Testis (tissue), 3 donors: ENCODE measurements around the gene XYLT1. TPM values are rescaled to one million over a fixed set of nuclear protein-coding genes. Genes with fewer than 3 reads are reported as not detected.

ENCODE experiments used
- DNase-seq: peaks from one replicate; pipeline ENCODE4 v3.0.0-alpha.2; 2019
- H3K27ac ChIP-seq, 2 donors: fragments of 200-600 bp; sonication (generic); one replicate each; pipeline ENCODE4 v1.5.1; 2019
- H3K27me3 ChIP-seq: fragments of 200-600 bp; sonication (generic); one replicate; pipeline ENCODE4 v1.5.1; 2019
- H3K36me3 ChIP-seq: fragments of 200-600 bp; sonication (generic); one replicate; pipeline ENCODE4 v1.5.1; 2017; ENCODE audit warnings: low read depth; ENCODE audit errors: missing control alignments
- H3K4me1 ChIP-seq: fragments of 200-600 bp; sonication (generic); one replicate; pipeline ENCODE4 v1.5.1; 2019
- H3K4me3 ChIP-seq, 2 donors: fragments of 200-600 bp; sonication (generic); one replicate each; pipeline ENCODE4 v1.5.1; 2017 to 2019
- H3K9me3 ChIP-seq: fragments of 200-600 bp; sonication (generic); one replicate; pipeline ENCODE4 v1.5.1; 2017
- POLR2A ChIP-seq: fragments of 450-650 bp; IDR thresholded peaks from one replicate; pipeline ENCODE4 v1.6.1; 2017; ENCODE audit warnings: antibody characterized with exemption, mild to moderate bottlenecking, moderate library complexity
- WGBS, 2 donors: methylation state at CpG; one replicate each; pipeline ENCODE4 v1.1.5; 2018; 5-methylcytosine and 5-hydroxymethylcytosine counted together
- intact Hi-C: fragments of 100-400 bp; cut with DNase I; formaldehyde crosslinking; loops from one replicate; pipeline ENCODE4 v1.15.1; 2023; ENCODE audit warnings: low total_unique reads
- polyA plus RNA-seq: library from polyadenylated mRNA; stranded (reverse); fragments of 350-450 nt; fragmentation: Illumina TruSeq; extraction: RNeasy Lipid Tissue Mini Kit (QIAGEN cat#74804); gene quantifications from one replicate; pipeline ENCODE4 v1.2.3, GENCODE V29; 2014; ENCODE audit warnings: low read depth, low replicate concordance; ENCODE audit not compliant: insufficient read depth
- total RNA-seq, 2 donors: library from RNA; depleted of rRNA; stranded (reverse); fragments of >200 nt; gene quantifications; one replicate each; pipeline ENCODE4 v1.2.3, GENCODE V29; 2016
- TF ChIP-seq, protein P1 (sequence below), 3 experiments: fragments of 450-650 bp in 2 of 3; fragments of 200-600 bp in 1 of 3; sonication (generic) in 1 of 3; IDR thresholded peaks; one replicate each; pipeline ENCODE4 v1.5.1; 2016 to 2019; ENCODE audit warnings: antibody characterized with exemption in 3 of 3, mild to moderate bottlenecking in 2 of 3, moderate library complexity in 1 of 3

The XYLT1 gene
- total and polyA plus RNA-seq, 3 donors from 2014 or later: 6.5 to 20.7 (median 13.6) TPM

DNA sequence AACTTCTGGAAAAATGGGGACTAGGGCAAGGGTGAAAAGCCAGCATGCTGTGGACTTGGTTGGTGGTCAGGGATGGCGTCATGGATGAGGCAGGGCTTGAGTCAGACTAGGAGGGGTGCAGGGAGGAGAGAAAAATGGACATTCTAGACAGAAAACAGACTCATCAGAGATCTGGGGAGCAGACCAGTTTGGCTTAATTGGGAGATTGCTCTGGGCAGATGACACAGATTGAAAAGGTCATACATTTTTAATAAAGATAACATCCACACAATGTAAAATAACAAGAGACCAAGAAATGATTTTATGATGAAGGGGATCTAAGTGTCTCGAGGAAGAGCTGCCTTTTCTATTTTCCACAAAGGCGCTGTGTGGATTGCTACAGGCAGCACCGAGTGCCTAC lies 326.3 kb downstream of the XYLT1 start:
- no peaks in the 10 kb centered on the region for H3K9me3 ChIP-seq
- H3K27ac ChIP-seq: no peak overlapping the region
- intact Hi-C loops: no loop called here
- TF ChIP-seq, protein P1, sequence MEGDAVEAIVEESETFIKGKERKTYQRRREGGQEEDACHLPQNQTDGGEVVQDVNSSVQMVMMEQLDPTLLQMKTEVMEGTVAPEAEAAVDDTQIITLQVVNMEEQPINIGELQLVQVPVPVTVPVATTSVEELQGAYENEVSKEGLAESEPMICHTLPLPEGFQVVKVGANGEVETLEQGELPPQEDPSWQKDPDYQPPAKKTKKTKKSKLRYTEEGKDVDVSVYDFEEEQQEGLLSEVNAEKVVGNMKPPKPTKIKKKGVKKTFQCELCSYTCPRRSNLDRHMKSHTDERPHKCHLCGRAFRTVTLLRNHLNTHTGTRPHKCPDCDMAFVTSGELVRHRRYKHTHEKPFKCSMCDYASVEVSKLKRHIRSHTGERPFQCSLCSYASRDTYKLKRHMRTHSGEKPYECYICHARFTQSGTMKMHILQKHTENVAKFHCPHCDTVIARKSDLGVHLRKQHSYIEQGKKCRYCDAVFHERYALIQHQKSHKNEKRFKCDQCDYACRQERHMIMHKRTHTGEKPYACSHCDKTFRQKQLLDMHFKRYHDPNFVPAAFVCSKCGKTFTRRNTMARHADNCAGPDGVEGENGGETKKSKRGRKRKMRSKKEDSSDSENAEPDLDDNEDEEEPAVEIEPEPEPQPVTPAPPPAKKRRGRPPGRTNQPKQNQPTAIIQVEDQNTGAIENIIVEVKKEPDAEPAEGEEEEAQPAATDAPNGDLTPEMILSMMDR (IDR thresholded peaks at IDR 0.05): no peak
- no peak for TF ChIP-seq POLR2A
- H3K4me1 ChIP-seq: no peaks in the 10 kb centered on the region
- no peaks in the 10 kb centered on the region for H3K36me3 ChIP-seq
- H3K27me3 ChIP-seq: no peaks in the 10 kb centered on the region
- 93 to 94% methylated on average over 4 of the region's 4 CpGs for WGBS, 2 donors
- no peak for DNase-seq
- no peak overlapping the region for H3K4me3 ChIP-seq

DNA sequence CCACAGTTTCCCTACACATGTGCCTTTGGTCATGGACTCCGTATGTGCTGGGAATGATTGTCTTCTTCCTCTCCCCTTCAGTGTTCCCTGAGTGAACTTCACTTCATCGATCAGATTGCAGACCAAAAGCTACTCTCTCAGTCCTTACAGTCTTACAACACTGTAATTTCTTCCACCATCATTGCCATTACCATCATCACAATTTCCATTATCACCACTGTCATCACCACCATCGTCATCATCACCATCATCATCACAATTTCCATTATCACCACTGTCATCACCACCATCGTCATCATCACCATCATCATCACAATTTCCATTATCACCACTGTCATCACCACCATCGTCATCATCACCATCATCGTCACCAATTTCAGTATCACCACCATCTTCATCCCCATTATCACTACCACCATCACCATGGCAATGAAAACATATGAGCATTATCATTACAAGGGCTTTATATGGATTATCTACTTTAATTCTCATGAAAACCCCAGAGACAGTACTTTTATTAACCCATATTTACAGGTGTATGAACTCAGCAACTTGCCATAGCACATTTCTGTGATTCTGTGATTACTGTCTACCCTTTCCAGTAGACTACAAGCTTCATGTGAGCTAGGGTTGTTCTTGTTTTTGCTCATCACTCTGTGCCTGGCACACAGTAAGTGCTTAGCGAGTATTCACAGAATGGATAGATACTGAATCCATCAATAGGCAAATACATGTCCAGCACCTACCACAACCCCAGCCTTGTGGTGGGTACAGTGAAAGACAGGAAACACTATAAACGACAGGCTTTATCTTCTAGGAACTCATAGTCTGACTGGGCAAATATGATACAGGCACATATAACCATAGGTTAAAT lies 327.0 kb downstream of the XYLT1 start:
- Histone ChIP-seq H3K9me3 (no peaks in the 10 kb centered on the region), H3K27ac (no peak overlapping the region), H3K27me3 (no peaks in the 10 kb centered on the region), H3K4me3 (no peak overlapping the region), H3K36me3 (no peaks in the 10 kb centered on the region), H3K4me1 (no peaks in the 10 kb centered on the region)
- intact Hi-C loops: no loop called here
- TF ChIP-seq, protein P1 (IDR thresholded peaks at IDR 0.05): no peak
- no peak for TF ChIP-seq POLR2A
- DNase-seq: no peak
- 89 to 93% methylated on average over 8 of the region's 8 CpGs for WGBS, 2 donors

DNA sequence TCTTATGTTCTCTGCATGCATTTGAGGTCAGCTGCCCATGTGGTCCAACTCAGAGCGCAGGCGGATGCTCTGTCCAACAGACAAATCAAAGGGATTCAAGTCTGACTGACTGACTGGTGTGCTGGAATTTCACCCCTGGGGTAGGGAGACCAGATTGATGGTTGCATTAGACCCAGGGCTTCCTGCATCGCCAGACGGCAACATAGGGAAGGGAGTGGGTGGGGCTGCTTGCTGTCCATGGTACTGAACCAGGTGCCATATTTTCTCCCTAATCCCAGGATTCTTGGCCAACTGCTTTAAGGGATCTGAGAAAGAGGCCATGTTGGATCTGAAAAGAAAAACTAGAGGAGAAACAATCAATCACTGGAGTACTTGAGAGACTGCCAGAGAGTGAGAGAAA lies 332.0 kb downstream of the XYLT1 start:
- H3K4me1 ChIP-seq: no peaks in the 10 kb centered on the region
- H3K9me3 ChIP-seq: no peaks in the 10 kb centered on the region
- TF ChIP-seq POLR2A: no peak
- TF ChIP-seq, protein P1 (IDR thresholded peaks at IDR 0.05): no peak
- H3K36me3 ChIP-seq: no peaks in the 10 kb centered on the region
- WGBS, 2 donors: 64 to 86% methylated on average over 4 of the region's 4 CpGs
- no peak overlapping the region for H3K4me3 ChIP-seq
- no peak overlapping the region for H3K27ac ChIP-seq
- intact Hi-C loops: no loop called here
- DNase-seq: no peak
- H3K27me3 ChIP-seq: no peaks in the 10 kb centered on the region

DNA sequence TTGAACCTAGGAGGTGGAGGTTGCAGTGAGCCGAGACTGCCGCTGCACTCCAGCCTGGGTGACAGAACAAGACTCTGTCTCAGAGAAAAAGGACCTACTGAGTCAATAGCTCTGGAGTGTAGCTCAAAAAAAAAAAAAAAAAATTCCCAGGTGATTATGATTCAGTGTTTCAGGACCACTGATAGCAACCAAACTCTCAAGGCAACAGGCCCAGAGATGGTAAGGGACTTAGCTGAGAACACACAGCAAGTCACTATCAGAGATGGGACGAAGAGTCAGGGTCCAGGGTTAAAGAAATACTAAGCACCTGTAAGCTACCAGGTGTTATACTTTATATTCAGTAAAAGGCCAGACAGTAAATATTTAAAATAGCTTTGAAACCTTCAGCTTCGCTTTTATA lies 335.3 kb downstream of the XYLT1 start:
- DNase-seq: no peak
- H3K36me3 ChIP-seq: no peaks in the 10 kb centered on the region
- H3K9me3 ChIP-seq: no peaks in the 10 kb centered on the region
- H3K27ac ChIP-seq: no peak overlapping the region
- no peak overlapping the region for H3K4me3 ChIP-seq
- no peak for TF ChIP-seq POLR2A
- TF ChIP-seq, protein P1 (IDR thresholded peaks at IDR 0.05): no peak
- intact Hi-C loops: no loop called here
- no peaks in the 10 kb centered on the region for H3K27me3 ChIP-seq
- H3K4me1 ChIP-seq: no peaks in the 10 kb centered on the region
- WGBS, 2 donors: 87 to 88% methylated on average over 4 of the region's 4 CpGs

DNA sequence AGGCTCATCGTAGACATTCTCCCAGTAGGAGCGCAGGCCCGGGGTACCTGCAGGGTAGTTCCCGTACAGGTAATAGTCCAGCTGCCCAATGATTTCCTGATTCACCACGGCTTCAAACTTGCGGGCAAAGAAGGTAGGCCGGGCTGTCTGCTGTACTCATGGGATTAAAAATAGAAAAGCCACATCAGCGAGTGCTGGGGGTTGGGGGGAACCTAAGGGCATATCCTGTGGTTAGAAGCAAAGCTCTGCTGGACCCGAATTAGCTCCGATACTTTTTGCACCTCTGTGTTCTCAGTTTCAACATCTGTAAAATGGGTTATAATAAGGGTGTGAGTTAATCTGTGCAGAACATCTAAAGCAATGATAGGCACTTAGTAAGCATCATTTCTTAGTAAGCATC lies 336.2 kb downstream of the XYLT1 start:
- DNase-seq: no peak
- Histone ChIP-seq H3K4me3 (no peak overlapping the region), H3K27ac (no peak overlapping the region), H3K9me3 (no peaks in the 10 kb centered on the region), H3K27me3 (no peaks in the 10 kb centered on the region), H3K4me1 (no peaks in the 10 kb centered on the region), H3K36me3 (no peaks in the 10 kb centered on the region)
- intact Hi-C loops: no loop called here
- TF ChIP-seq, protein P1 (IDR thresholded peaks at IDR 0.05): no peak
- TF ChIP-seq POLR2A: no peak
- 95% methylated on average over 10 of the region's 10 CpGs for WGBS, 2 donors
